NOMO-1 treated with DMSO at 0.1 percent for 48 hours (cell line): ENCODE data around the gene A2M.

Source experiments
- DNase-seq: peaks from one replicate; lab custom pipeline; 2025; ENCODE audit not compliant: unreplicated experiment; lab: John Stamatoyannopoulos, UW

The A2M gene

DNA sequence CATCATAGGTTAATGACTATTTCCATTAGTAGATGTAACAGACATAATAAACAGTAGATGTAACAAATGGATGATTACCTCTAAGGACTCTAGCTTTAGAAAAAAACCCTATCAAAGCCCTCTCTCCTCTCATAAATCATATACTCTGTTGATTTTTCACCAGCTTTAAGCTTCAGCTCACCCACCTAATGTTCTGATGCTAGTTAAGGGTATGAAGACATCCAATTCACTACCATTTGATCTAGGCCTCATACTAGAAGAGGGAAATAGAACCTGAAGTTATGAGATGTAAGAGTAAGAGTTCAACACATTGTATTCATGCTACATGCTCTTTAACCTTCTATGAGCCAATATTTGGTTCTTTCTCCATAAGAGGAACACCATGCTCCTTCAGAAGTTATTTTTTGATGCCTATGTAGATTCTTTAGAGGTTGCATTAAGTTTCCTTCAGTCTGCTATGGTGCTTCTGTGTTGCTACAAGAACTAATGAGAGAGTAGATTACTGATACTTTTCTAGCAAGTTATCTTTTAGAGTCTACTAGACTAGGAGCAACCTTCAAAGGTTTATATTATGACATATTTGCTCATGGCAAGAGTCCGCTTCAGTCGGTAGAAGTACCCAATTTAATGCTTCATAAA, 16.0 kb downstream of the A2M start:
- DNase-seq, result no peak

DNA sequence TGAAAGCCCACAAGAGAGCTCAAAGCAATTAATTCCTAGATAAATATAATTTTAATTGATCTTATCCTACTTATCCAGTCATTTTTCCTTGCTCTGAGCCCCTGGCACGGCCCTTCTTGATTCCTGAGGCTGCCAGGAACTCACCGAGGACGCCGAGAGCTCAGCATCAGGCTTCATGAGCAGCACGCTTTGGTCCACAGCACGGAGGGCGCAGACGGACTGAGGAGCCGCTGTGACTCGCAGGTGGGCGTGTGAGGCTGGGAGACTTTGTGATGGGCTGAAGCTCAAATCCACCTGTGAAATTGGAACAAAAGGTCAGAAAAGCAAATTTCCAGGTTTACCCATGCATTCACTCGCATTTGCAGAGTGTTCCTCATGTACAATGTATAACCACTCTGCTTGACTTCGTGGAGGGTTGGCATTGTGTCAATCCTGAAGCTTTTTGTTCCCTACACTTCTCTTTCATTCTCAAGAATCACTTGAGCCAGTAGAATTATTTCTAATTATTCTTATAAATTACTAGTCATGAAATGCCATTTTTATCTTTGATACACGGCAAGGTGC, 17.2 kb downstream of the A2M start:
- DNase-seq, result no peak

DNA sequence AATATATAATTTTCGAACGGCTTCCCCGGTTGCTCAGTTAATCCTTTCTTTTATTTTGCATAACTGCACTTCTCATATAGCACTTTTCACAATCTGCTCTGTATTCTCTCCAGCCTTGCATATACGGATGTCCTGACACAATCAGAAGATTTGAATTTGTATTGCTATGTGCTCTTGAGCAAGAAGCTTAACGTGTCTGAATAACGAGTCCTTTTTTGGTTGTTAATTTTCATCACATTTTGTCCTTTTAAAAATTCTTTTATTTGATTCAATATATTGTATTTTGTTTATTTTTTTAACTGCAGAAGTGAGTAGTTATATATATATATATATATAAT, 17.6 kb downstream of the A2M start:
- DNase-seq, result no peak

DNA sequence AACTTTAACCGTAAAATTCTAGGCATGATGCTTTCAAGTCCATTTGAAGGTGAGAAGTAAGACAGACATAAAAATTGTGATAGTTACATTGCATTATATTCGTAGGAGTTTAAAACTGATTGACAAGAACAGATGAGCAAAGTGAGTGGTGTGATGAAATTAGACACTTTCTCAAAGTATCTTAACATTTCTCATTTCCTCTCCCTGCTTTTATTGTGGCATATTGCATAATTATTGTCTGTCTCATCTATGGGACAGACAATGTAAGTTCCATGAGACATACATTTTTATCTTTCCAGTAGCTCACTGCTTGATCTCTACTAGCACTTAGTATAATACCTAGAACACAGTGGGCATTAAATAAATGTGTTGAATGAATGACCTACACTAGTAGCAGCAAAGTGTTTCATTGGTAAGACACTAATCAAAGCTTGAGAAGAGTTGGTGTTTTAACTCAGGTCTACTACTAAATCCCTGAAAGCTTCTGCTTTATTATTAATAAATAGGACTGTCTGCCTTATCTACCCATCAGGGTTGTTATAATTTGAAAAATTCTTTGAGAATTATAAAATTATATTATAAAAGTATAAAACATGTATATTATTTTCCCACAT, 19.0 kb downstream of the A2M start:
- DNase-seq, result peak; percentile 72

DNA sequence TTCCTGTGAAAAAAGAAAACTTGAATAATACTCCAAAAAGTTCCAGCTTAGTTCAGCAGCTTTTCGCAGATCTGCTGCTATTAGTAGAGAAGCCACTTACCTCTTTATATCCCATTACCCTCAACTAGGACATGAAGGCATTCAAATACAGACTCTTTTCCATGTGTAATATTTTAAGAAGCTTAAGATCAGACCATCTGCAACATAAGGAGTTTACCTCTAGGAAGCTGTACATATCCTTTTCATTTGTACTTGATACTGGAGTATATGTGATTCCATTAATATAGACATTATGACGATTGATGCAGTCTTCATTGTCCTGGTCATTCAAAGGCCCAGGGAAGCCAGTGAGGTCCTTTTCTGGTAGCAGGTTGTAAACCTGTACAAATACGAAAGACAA, 20.4 kb downstream of the A2M start:
- no peak for DNase-seq

DNA sequence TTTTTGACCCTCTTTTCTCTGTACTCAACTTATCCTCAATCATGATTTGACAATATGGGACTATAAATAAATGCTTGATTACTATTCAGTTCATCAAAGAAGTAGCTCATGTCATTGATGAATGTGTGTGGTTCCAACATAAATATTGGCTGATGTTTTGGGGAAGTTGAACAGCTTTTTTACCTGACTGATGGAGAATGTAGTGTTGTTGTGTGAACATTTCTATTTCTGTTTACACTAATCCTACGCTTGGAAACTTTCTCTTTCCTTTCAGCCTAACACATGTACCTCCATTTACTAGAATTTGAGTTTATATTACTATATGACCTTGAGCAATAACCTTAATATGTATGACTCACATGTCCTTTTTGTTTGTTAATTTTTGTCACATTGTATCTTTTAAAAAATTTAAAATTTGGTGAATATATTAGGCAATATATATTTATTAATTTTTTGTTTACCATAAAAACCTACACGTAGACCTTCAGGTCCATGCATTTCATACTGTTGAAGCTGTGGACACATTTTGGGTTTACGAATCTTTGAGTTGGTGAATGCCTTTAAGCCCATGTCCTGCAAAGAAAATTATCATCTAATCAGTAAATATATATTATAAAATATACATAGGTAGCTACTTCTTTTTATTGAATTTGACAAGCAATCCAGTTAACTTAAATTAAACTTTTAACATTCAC, 21.1 kb downstream of the A2M start:
- no peak for DNase-seq

DNA sequence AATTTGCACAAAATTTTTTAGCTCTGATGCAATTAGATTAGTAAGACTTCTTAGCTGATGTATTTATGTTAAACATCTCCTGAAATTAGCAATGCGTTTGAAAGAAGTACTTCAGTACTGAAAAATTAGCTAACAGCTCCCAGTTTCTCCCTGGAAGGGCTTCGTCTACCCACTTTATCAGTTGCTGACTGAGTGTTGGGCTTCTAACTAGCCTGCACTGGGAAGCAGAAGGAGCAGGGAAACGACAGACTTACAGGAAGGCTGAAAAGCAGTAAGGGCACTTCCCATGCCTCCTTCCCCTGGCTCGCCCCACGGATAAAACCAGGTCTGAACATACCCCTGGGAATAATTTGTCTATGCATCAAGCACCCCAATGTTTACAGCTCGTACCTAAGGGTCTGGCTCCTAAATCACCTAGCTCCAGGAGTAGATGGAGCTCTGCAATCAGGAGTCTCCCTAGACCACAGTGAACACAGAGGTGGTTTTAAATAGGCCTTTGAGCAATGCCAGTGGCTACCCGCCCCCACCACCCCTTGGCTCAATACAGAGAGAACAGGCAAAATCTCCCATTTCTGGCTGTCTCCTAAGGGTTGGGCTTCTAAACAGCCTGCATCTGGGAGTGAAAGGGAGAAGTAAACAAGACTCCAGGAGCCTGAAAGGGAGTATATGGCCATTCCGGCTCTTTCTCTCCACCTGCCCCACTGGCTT, 23.7 kb downstream of the A2M start:
- DNase-seq, result no peak

DNA sequence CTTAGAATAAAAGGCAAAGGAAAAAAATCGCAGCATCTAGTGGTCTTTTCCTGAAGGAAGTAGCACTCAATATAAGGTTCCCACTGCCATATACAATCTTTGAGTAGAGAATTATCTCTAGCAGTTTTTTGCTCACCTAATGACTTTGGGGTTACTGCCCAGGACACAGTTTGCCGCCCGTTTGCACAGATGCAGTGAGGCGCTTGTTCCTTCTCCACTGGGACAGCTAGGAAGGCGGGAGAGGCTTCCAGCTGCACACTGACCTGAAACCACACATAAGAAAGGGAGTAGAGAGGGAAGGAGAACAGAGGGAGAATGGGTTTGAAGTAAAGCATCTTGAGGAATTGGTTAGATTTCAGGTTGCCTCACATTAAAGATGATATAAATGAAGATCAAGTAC, 25.5 kb downstream of the A2M start:
- no peak for DNase-seq

DNA sequence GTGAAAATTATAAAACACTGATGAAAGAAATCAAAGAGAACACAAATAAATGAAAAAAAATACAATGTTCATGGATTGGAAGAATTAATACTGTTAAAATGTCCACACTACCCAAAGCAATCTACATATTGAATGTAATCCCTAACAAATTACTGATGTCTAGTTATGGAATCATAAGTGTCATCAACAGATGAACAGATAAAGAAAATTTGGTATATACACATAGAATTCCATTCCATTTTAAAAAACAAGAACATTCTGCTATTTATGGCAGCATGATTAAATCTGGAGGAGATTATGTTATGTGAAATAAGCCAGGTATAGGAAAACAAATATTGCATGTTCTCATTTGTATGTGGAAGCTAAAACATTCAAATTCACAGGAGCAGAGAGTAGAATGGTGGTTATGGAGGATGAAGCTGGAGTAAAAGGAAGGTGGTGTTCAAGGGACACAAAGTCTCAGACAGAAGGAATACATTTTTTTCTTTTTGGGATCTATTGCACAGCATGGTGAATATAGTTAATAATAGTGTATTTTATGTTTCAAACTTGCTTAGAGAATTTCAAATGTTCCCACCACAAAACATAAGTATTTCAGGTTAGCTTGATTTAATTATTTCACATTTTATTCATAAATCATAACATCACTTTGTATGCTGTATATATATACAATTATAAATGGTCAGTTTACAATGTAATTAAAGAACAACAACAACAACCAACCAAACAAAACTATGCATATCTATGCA, 28.5 kb downstream of the A2M start:
- no peak for DNase-seq

DNA sequence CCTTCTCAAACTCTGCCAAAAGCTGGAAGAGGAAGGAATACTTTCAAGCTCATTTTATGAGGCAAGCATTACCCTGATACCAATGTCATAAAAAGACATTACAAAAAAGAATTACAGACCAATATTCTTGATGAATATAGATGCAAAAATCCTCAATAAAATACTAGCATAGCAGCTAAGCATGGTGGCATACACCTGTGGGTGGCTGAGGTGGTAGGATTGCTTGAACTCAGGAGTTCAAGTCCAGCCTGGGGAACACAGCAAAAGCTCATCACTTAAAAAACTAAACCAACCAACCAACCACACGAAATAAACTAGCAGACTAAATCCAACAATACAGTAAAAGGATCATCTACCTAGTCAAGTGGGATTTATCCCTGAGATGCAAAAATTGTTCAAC, 29.6 kb downstream of the A2M start:
- DNase-seq, result no peak

DNA sequence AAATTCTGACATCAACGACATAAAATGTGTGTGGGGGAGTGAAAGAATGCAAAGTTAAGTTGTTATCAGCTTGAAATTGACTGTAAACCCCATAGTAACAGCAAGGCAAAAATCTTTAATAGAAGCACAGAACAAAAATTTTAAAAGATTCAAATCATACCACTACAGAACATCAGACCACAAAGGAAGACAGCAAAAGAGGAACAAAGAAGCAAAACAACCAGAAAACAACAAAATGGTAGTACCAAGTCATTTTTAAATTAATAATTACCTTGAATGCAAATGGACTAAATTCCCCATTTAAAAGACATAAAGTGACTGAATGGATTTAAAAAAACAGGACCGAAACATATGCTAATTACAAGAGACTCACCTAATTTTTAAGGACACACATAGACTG, 31.3 kb downstream of the A2M start:
- DNase-seq, result no peak

DNA sequence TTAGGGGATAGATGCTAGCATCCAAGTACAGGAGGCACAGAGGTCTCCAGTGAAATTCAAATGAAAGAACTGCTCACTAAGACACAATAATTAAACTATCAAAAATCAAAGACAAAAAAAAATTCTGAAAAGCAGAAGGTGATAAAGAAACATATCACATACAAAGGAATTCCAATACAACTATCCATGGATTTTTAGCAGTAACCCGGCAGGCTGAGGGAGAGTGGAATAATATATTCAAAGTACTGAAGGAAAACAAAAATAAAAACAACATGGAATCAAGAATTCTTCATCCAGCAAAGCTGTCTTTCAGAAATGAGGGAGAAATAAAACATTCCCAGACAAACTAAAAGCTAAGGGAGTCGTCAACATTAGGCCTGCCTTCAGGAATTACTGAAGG, 31.9 kb downstream of the A2M start:
- DNase-seq, result no peak

DNA sequence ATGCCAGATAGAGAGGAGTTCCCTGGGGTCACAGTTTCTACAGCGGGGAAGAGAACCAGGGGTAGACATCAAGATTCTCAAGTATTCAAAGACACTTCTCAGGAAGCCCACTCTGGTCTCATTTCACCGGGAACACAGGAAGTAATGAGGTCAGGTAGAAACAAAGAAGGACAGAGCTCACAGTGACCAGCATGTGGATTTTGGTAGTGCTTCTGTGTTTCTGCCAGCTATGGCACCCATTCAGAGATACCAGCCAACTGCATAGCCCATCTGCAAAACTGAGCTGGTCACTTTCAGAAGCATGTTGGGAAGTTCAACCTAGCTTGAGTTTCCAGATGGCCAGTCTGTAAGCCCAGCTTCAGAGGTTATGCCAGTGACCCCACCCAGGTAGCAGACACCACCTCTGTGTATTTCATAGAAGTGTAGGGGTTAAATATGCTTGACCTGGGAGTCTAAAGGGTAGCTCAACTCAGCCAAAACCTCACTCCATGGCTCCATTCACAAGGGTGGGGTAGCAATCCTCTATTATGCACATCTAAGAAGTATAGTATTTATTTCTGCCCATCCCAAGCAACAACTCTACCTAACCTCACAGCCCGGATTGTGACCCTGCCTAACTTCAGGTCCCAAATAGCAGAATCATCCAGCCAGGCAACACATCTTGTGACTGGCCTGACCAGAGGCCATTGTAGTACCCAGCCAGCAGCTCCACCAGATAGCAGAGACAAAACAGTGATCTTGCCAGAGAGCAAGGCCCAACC, 33.9 kb downstream of the A2M start:
- no peak for DNase-seq

DNA sequence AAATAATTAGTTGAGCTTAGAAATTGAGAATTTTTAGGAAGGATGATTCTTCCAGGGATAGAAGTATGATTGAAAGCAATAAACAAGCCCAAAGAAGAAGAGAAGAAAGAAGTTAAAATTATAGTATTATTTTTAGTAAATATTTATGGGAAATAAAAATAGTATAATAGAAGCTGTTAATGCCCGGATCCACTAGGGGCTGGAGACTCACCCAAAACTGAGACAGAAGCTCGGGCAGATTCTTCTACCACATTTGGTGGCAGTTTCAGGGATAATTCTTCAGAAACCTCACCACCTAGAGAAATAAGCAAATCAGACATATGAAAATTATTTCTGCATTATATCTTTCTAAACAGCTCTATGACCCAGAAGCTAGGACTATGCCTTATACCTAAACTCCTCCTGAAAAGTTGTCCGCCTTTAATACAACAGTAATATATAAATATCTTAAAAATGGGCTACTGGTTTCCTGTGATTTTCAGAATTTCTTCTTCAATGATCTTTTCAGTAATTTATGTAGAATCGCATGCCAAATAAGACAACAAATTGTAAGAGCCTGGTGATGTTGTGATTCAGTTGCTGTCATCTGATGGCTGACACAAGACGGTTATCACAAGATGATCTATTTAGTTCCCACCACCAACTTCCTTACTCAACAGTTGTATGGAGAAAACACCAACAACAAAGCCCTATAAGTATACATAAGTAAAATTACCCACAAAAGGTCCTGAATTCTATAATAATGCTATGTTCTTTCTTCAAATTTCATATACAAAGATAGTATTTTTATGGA, 35.6 kb downstream of the A2M start:
- DNase-seq, result no peak

DNA sequence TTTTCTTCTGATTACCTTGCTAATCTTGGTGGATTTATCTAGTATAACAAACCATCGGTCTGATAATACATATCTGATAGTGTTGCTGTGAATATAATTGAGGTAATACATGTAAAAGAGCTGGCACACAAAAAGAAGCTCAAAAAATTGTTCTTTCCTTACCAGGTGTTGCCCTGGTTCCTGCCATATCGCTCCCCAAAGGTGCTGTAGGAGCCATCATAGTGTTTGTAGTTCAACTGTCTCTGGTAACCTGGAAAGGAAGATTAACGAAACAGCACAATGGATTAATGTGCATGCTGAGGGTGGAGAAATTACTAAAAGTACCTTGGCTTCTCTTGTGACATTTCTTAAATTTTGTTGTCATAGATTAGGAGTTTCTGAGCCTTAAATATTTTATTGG, 36.6 kb downstream of the A2M start:
- no peak for DNase-seq

DNA sequence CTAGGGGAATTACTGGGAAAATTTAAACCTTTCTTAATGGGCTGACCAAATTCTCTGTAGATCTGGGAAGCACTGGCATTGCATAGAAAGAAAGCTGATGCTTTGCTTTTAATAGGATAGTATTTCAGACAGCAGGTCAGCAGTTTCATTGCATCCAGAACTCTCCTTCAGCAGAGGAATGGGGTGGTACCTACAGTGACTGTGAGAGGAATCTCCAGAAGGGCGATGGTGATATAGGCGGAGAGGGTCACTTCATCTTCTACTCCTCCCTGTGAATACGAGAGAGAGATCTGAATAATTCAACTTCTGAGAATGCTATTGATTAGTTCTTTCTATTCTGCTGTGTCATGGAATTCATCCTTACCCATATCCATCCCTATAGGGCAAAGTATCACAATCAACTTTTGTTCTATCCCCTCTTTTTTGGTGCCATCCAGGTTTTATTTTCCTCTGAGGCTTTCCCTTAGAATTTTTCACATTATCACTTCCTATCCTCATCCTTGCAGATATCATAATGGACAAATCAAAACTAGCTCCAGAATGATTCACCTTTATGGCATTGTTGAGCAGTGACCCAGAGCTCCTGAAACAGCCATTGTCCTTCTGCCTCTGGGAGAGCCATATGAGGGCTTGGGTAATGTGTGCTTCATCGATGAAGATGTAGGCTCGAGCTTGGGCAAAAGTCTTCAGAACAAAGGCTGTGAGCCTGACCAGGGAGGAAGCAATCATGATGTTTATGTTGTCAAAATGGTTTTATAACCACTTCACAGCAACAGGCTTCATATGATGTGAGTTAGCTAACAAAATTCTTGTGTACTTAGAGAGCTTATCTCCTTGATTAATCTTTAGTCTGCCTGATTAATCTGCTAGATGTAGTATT, 38.3 kb downstream of the A2M start:
- DNase-seq, result no peak

DNA sequence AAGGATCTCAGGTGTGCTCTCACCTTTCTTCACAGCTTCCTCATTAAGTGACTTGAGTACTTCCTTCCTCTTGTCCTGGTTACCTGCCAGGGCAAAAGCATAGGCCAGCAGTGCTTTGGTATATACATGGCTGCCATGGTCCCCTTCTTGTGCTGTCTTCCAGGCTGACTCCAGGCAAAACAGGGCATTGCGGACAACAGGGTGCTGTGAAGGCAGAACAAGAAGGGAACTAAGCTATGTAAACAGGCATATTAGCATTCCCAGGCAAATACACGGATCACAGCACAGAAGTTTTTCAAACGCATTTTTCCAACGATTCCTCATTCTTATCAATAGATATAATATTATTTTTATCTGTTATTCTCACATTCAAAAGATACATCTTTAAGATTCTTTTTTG, 39.0 kb downstream of the A2M start:
- no peak for DNase-seq

DNA sequence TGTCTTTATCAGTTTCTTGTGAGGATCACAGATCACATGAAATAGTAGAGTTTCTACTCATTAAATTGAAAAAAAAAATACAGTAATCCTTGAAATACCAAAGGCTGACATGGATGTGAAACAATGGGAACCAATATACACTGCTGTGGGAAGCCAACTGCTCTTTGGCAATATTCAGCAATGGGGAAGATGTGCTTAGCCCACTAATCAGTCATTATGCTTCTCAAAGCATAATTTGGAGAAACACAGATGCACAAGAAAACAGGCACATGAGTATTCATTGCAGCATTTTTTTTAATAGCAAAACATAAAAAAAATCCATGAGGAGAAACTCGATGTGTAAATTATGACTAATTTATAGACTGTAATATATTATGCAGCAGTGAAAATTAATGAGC, 40.6 kb downstream of the A2M start:
- DNase-seq, result no peak
